Measurements from ENCODE around the gene ZNF43. TPM values are rescaled to one million over a fixed set of nuclear protein-coding genes. Genes with fewer than 3 reads are reported as not detected.
A peak's percentile ranks its signal among the peaks of the same experiment; 100 is the strongest.
"Not testable (repeated sequence)": the region's sequence is repeated elsewhere in the genome, so short reads cannot be mapped to it uniquely, and the experiment has no call there.

Gene ZNF43
- total and polyA plus RNA-seq, 7 donors, result 1.3 to 5.8 (median 2.5) TPM

- Histone ChIP-seq H3K27me3 (ENCODE audit: insufficient read depth in 3 of 3, low read length in 2 of 3) (no peaks in the 10 kb centered on the region), H3K9me3 (no peaks in the 10 kb centered on the region), H3K27ac (peak within 1 kb of the TSS; percentile 86), H3K4me3 (peak within 1 kb of the TSS; percentile 76), H3K36me3 (ENCODE audit: insufficient read depth in 1 of 2, low read depth in 1 of 2) (peaks cover 0 to 33% of the 10 kb centered on the region in 2 donors), H3K4me1 (no peaks in the 10 kb centered on the region)
- WGBS, 3 donors, result 0% methylated on average over 33 to 35 of the region's 35 CpGs
- intact Hi-C loops (cut with DNase I), result loop anchor here in 1 of 2 donors (10.0 kb wide), 1 partner anchor 262 kb away; the partner anchor contains the start of gene ZNF429
- ATAC-seq (peak; percentile 90 to 98 (median 96)), DNase-seq (peak; percentile 93 to 96)
- TF ChIP-seq CTCF (IDR thresholded peaks at IDR 0.05), result no peak
These were observed 68.7 kb downstream of the ZNF43 start, which contains the start of gene ZNF100 for GRCh38 chr19:21767065-21767800. TSS of gene ZNF100 (minus strand) at chr19:21767579. CDS start at chr19:21767429, 150 bp downstream.

- ATAC-seq, result peak in 2 of 4 donors; percentile 12 to 37
- not testable (repeated sequence) for DNase-seq; H3K27me3 ChIP-seq (ENCODE audit: insufficient read depth in 3 of 3, low read length in 2 of 3); H3K9me3 ChIP-seq; H3K4me1 ChIP-seq
- Histone ChIP-seq H3K27ac (peak overlapping the region; percentile 86), H3K4me3 (peak overlapping the region; percentile 76), H3K36me3 (ENCODE audit: insufficient read depth in 1 of 2, low read depth in 1 of 2) (peaks cover 0 to 38% of the 10 kb centered on the region in 2 donors)
- 1 to 2% (median 1%) methylated on average over 19 of the region's 19 CpGs for WGBS, 3 donors
- intact Hi-C loops (cut with DNase I), result loop anchor here in 1 of 2 donors (10.0 kb wide), 1 partner anchor 262 kb away; the partner anchor contains the start of gene ZNF429
These were observed 69.3 kb downstream of the ZNF43 start for GRCh38 chr19:21766705-21767064.

- Histone ChIP-seq H3K4me1 (no peaks in the 10 kb centered on the region), H3K27ac (no peak overlapping the region), H3K4me3 (no peak overlapping the region), H3K36me3 (ENCODE audit: insufficient read depth in 1 of 2, low read depth in 1 of 2) (peaks cover 0 to 53% of the 10 kb centered on the region in 2 donors), H3K9me3 (no peaks in the 10 kb centered on the region), H3K27me3 (ENCODE audit: insufficient read depth in 3 of 3, low read length in 2 of 3) (no peaks in the 10 kb centered on the region)
- ATAC-seq, result no peak
- TF ChIP-seq CTCF (IDR thresholded peaks at IDR 0.05), result no peak
- no peak for DNase-seq
- intact Hi-C loops (cut with DNase I), result loop anchor here in 1 of 2 donors (10.0 kb wide), 1 partner anchor 260 kb away; the partner anchor contains the start of gene ZNF429
These were observed 70.8 kb downstream of the ZNF43 start for GRCh38 chr19:21765151-21765550.

GRCh38 chr19:21761547-21761946, 74.4 kb downstream of the ZNF43 start:
- 44 to 92% (median 59%) methylated on average over 2 of the region's 2 CpGs for WGBS, 3 donors
- not testable (repeated sequence) for H3K27me3 ChIP-seq (ENCODE audit: insufficient read depth in 3 of 3, low read length in 2 of 3); DNase-seq; H3K4me3 ChIP-seq; H3K27ac ChIP-seq; H3K4me1 ChIP-seq; ATAC-seq; H3K9me3 ChIP-seq
- intact Hi-C loops (cut with DNase I), result loop anchor here in 1 of 2 donors (10.0 kb wide), 1 partner anchor 257 kb away; the partner anchor contains the start of gene ZNF429
- peaks cover 0 to 85% of the 10 kb centered on the region in 2 donors for H3K36me3 ChIP-seq (ENCODE audit: insufficient read depth in 1 of 2, low read depth in 1 of 2)

GRCh38 chr19:21758296-21758695, 77.7 kb downstream of the ZNF43 start:
- no peak for TF ChIP-seq CTCF (IDR thresholded peaks at IDR 0.05)
- H3K9me3 ChIP-seq, result peaks cover 5% of the 10 kb centered on the region
- no peak overlapping the region for H3K27ac ChIP-seq
- intact Hi-C loops (cut with DNase I), result no loop called here
- no peak overlapping the region for H3K4me3 ChIP-seq
- no peaks in the 10 kb centered on the region for H3K4me1 ChIP-seq
- H3K36me3 ChIP-seq (ENCODE audit: insufficient read depth in 1 of 2, low read depth in 1 of 2), result peaks cover 0 to 67% of the 10 kb centered on the region in 2 donors
- ATAC-seq (no peak), DNase-seq (no peak)
- H3K27me3 ChIP-seq (ENCODE audit: insufficient read depth in 3 of 3, low read length in 2 of 3), result no peaks in the 10 kb centered on the region
- WGBS, 3 donors, result 84 to 90% (median 88%) methylated on average over 3 of the region's 3 CpGs

GRCh38 chr19:21755555-21755954, 80.4 kb downstream of the ZNF43 start:
- H3K4me3 ChIP-seq; H3K27me3 ChIP-seq (ENCODE audit: insufficient read depth in 3 of 3, low read length in 2 of 3); DNase-seq; H3K27ac ChIP-seq; ATAC-seq; intact Hi-C loops (cut with DNase I); H3K9me3 ChIP-seq; H3K4me1 ChIP-seq: not testable (repeated sequence)
- peaks cover 0 to 57% of the 10 kb centered on the region in 2 donors for H3K36me3 ChIP-seq (ENCODE audit: insufficient read depth in 1 of 2, low read depth in 1 of 2)

All from psoas muscle (tissue), 8 donors.